Activated CD8-positive, alpha-beta memory T cell treated with anti-CD3 and anti-CD28 coated beads, Interleukin-2, amount 50 U/mL, for 4 hours (primary cell): ENCODE results near the gene STX7.

ENCODE experiments used
- DNase-seq: peaks from one replicate; pipeline ENCODE4 v3.0.0-alpha.2; 2020

The STX7 gene

GRCh38 chr6:132506461-132506860 lies 6.5 kb downstream of the STX7 start:
- no peak for DNase-seq

DNA sequence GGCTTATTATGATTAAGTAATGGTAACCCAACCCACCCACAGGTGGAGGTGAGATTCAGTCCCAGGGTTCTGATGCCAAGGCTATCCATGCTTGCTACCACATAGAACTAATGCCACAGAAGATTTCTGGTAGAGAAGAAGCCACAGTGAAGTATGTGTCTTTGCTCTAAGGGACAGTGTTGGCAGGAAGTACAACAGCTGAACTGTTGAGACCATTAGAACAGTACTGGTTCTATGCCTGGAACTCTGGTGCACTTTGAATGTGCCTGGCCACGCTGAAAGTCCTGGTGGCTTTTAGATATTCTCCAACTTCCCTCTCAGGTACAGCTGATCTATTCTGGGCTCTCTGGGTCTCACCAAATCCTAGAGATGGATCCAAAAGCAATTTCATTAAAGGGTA lies 7.8 kb downstream of the STX7 start:
- DNase-seq = no peak

DNA sequence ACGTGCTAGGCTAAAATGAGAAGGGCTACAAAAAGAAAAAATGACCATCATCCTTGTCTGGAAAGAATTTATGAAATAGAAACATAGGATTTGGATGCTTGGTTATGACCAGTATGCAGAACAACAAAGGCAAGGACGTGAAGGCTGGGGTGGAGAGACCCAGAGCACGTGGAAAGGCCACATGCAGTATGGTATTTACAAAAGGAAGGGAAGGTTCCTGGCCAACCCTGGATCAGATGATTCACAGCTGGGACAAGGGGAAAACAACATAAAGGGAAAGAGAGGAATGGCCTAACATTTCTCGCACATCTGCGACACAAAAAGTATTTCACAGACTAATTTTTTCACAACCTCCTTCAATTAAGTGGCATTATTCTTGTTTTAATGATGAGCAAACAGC lies 8.2 kb downstream of the STX7 start:
- DNase-seq = no peak

DNA sequence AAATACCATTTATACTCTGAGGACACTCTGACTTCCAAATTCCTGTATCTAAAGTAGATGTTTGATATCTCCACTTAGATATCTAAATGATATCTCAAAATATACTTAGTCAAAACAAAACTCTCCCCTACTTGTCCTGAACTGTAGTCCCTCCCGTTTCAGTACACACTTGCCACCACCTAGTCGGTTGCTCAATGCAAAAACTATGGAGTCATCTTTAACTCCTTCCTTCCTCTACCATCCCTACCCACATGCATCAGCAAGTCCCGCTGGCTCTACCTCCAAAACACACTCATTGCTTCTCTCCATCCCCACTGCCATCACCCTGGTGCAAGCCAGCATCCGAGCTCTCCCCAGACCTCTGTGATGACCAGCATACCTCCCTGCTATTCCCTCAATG lies 13.2 kb downstream of the STX7 start:
- no peak for DNase-seq

- no peak for DNase-seq
Measured at GRCh38 chr6:132498638-132499037, 14.3 kb downstream of the STX7 start.

GRCh38 chr6:132496519-132497180 lies 16.3 kb downstream of the STX7 start:
- no peak for DNase-seq

- no peak for DNase-seq
Measured at GRCh38 chr6:132495604-132496079, 17.3 kb downstream of the STX7 start.

- DNase-seq = no peak
Measured at GRCh38 chr6:132494954-132495353, 18.0 kb downstream of the STX7 start.

DNA sequence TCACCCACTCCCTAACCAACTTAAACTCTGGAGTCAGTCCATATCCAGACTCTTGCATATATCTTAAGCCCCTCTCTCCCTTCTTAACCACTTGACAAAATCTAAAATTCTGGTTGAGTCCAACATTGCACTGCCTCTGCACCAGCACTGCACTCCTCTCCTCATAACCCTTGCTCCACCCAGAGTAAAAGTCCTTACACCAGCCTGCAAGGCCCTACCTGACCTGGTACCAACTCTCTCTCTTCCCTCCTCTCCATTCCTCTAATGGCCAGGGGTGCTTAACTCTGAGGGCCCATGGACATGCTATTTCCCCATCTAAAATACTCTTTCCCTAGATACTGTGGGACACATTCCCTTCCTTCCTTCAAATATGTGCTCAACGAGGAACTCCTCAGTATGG lies 21.0 kb downstream of the STX7 start:
- DNase-seq = no peak

GRCh38 chr6:132491303-132491702 lies 21.6 kb downstream of the STX7 start:
- no peak for DNase-seq

GRCh38 chr6:132490478-132491204 lies 22.3 kb downstream of the STX7 start:
- DNase-seq = no peak

DNA sequence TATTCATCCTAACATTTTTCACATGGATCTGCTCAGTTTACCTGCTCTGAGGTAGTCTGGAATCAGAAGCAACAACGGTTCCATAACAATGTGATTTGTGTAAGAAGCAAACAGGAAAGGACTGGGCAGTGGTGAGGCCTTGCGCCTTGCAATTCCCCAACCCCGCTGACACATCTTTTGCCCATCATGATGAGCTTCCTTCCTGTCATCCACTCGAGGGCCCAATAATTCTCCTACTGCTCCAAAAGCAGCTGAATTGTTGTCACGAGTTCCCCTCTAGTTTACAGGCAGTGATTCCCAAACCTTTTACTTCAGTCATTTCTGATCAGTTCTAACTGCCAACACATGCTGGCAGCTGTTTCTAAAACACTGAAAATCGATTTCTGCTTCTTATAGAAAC lies 22.9 kb downstream of the STX7 start:
- DNase-seq = no peak

GRCh38 chr6:132489376-132489775 lies 23.5 kb downstream of the STX7 start:
- no peak for DNase-seq

DNA sequence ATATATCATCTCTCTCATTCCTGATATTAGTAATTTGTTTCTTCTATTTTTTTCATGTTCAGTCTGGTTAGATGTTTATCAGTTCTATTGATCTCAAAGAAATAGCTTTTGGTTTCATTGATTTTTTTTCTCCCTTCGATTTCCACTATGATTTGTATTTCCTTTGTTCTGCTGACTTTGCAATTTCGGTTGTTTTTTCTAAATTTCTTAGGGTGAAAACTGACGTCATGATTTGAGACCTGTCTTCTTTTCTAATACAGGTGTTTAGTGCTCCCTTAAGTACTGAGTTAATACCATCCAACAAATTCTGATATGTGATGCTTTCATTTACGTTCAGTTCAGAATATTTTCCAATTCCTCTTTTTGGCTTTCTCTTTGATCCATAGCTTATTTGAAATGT lies 25.2 kb downstream of the STX7 start:
- no peak for DNase-seq

- no peak for DNase-seq
Measured at GRCh38 chr6:132484680-132485018, 28.3 kb downstream of the STX7 start.

DNA sequence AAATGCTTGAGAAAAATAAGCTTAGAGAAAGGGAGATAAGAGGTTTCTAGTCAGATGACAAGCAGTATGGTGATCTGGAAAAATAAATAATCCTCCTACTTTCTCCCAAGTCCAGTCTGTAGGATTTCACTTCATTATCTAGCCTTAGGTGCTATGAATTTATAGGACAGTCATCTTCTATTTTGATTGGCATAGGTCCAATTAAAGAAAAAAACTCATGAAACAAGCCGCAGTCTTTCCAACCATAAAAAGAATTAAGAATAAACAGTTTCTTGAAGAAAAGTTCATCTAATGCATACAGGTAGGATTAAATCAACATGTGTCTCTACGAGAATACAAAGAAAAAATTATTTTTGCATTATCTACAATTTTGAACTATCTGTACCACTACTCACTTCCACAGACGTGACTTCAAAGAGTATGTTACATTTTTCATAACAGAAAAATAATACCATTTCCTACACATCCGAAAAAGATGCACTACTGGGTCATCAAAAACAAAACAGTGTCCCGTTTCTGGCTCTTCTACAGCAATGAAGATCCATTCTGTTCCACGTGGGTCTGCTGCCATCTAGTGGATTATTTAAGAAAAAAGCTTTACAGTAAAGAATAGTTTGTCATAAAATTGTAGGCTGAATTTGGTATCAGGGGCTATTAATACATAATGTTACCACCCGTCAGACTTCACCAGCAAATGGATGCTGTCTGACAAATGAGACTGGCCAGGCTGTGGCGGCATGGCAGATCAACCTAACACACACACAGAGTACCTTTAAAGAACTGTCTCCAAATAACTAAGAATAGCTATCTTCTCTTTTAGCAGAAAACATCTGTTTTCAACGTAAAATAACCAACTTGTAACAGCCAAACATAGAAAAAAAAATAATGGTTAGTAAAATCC lies 28.9 kb downstream of the STX7 start:
- peak; percentile 22 for DNase-seq

GRCh38 chr6:132482581-132482980 lies 30.3 kb downstream of the STX7 start:
- no peak for DNase-seq

GRCh38 chr6:132481189-132481588 lies 31.7 kb downstream of the STX7 start:
- DNase-seq = no peak

DNA sequence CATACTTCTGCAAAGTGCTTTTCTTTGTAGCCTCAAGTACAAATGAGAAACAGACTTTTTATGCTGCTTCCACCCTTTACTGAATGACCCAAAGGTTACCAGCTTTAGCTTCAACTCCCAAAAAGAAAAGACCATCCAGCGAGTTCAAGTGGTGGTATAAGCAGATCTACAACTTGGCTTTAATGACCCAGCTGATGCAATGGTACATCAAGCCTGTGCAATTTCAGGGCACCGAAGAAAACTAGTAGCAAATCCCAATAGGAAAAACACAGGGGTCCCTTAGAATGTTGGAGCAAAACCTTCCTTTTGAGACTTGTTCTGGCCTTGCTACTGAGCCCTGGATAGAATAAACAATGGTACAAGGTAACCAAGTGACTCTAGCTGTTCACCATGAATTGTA lies 33.8 kb downstream of the STX7 start:
- no peak for DNase-seq

DNA sequence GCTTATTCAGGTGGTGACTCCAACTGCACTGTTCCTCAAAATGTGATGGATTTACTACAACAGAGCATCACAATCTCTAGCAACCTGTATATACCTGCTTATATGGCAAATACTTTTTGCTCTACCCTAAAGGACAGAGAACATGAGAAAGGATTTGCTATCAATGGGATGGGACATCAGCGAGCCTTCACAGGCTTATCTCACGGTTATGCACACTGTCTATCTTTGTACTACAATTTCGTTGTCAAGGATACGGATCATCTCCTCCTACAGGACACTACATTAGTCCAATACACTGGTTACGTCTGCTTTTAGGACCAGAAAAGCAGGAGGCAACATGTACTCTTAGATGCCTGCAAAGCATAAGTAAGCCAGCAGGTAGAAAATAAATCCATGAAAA lies 34.2 kb downstream of the STX7 start:
- no peak for DNase-seq

DNA sequence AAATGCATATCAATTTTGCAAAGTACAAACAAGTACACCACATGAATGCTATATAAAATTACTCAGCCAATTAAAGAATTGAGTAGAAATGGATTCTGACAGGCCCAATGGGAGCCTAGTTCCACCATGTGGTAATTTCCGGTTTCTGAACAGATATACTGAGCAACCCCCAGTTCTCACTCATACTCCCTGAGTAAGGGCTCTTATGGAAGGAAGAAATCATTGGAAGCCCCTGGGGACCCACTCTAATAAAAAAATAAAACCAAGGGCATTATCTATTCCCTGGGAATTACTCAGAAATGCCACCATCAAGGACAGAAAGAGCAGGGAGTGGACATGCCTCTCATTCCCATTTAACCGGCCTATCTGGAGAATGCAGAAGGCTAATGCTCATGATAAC lies 34.6 kb downstream of the STX7 start:
- DNase-seq = no peak

- DNase-seq = no peak
Measured at GRCh38 chr6:132476688-132477087, 36.2 kb downstream of the STX7 start.

DNA sequence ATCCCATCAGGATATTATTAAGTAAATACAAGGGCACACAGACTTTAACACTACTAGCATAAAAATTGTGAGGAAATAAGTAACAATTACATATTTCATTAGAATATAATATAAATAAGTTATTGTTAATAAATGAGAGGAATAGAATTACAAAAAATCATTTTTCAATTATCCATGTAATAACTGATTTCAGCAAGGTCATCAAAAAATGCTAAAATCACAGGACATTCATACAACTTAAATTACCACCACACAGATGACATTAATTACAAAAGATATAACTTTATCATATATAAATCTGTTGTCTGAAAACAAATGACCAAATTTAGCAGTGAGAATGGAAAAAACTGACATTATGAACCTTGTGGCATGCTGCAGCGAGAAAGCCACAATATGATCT lies 37.0 kb downstream of the STX7 start:
- no peak for DNase-seq

DNA sequence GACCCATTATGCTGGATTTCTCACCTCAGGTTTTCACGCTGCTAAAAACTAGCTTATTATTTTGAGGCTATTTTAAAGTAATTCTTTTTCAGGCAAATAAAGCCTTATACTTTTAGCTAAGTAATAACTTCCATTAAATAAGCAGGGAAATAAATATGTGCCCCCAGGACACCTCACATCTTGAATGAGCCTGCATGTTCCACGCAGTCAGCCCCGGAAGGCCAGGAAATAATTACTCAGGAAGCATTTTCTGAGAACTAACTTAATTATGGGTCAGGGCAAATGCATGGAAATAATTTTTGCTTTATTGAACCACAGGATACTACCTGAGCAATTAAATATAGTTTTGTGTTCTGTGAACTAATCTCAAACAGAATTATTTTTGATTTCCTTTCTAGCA lies 41.1 kb downstream of the STX7 start:
- no peak for DNase-seq
